ENCODE results near the gene RAB18.
"Not testable (repeated sequence)": the region's sequence is repeated elsewhere in the genome, so short reads cannot be mapped to it uniquely, and the experiment has no call there.

The RAB18 gene

DNA sequence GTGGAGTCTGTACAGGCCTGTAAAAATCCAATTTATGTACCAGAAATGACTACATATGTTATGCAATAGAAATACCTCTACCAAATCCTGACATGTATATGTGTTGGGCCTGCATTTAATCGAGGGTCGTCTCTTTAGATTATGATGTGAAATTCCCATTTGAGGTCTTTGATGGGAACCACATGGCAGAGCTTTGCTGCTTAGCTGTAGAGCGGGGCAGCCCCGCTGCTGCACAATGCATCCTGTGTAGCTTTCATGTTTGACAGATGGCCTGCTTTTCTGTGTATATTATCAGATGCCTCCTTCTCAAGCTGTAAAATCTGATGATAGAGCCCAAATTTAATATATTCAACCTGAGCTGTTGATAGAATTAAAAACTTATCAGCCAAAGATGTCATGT is 65.8 kb downstream of the RAB18 start:
- no peaks in the 10 kb centered on the region for H3K27me3 ChIP-seq (replicated peaks; ENCODE audit: control insufficient read depth, insufficient read depth, low read length, poor library complexity, severe bottlenecking)
- no peak overlapping the region for H3K27ac ChIP-seq (ENCODE audit: insufficient read depth, low read length, poor library complexity, severe bottlenecking)
- H3K4me1 ChIP-seq (ENCODE audit: control insufficient read depth, insufficient read depth, low read length, poor library complexity, severe bottlenecking) = no peaks in the 10 kb centered on the region
- DNase-seq = no peak
- H3K36me3 ChIP-seq (ENCODE audit: control insufficient read depth, insufficient read depth, low read length) = no peaks in the 10 kb centered on the region
- H3K9me3 ChIP-seq (ENCODE audit: control insufficient read depth, low read length) = no peaks in the 10 kb centered on the region
- H3K4me3 ChIP-seq (ENCODE audit: insufficient read depth, low read depth, low read length, poor library complexity, severe bottlenecking) = no peak overlapping the region

DNA sequence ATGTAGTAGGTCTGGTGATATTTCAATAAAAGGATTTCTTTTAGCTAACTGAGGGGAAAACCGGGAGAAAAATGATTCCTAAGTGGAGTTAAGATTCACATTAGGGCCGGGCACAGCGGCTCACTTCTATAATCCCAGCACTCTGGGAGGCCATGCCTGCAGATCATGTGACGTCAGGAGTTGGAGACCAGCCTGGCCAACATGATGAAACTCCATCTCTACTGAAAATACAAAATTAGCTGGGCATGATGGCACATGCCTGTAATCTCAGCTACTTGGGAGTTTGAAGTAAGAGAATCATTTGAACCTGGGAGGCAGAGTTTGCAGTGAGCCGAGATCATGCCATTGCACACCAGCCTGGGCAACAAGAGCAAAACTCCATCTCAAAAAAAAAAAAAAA is 72.9 kb downstream of the RAB18 start:
- not testable (repeated sequence) for H3K4me3 ChIP-seq (ENCODE audit: insufficient read depth, low read depth, low read length, poor library complexity, severe bottlenecking); H3K27me3 ChIP-seq (replicated peaks; ENCODE audit: control insufficient read depth, insufficient read depth, low read length, poor library complexity, severe bottlenecking); H3K9me3 ChIP-seq (ENCODE audit: control insufficient read depth, low read length); H3K27ac ChIP-seq (ENCODE audit: insufficient read depth, low read length, poor library complexity, severe bottlenecking); DNase-seq; H3K4me1 ChIP-seq (ENCODE audit: control insufficient read depth, insufficient read depth, low read length, poor library complexity, severe bottlenecking); H3K36me3 ChIP-seq (ENCODE audit: control insufficient read depth, insufficient read depth, low read length)

DNA sequence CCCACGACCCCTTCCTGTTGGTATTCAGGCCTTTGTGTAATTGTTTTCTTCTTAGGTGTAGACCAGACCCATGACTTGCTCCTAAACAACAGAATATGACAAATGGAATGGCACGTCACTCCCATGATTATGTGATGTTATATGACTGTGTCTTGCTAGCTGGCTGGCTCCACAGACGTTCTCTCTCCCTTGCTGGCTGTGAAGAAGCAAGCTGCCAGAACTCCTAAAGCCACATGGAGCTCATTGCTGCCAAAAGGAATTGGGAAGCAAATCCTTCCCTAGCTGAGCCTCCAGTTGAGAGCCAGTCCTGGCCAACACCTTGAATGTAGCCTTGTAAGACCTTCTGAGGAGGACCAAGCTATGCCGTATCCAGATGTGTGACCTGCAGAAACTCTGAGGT is 74.2 kb downstream of the RAB18 start:
- no peak for DNase-seq
- Histone ChIP-seq H3K4me1 (ENCODE audit: control insufficient read depth, insufficient read depth, low read length, poor library complexity, severe bottlenecking) (no peaks in the 10 kb centered on the region), H3K9me3 (ENCODE audit: control insufficient read depth, low read length) (no peaks in the 10 kb centered on the region), H3K4me3 (ENCODE audit: insufficient read depth, low read depth, low read length, poor library complexity, severe bottlenecking) (no peak overlapping the region), H3K27me3 (replicated peaks; ENCODE audit: control insufficient read depth, insufficient read depth, low read length, poor library complexity, severe bottlenecking) (no peaks in the 10 kb centered on the region), H3K36me3 (ENCODE audit: control insufficient read depth, insufficient read depth, low read length) (no peaks in the 10 kb centered on the region), H3K27ac (ENCODE audit: insufficient read depth, low read length, poor library complexity, severe bottlenecking) (no peak overlapping the region)

DNA sequence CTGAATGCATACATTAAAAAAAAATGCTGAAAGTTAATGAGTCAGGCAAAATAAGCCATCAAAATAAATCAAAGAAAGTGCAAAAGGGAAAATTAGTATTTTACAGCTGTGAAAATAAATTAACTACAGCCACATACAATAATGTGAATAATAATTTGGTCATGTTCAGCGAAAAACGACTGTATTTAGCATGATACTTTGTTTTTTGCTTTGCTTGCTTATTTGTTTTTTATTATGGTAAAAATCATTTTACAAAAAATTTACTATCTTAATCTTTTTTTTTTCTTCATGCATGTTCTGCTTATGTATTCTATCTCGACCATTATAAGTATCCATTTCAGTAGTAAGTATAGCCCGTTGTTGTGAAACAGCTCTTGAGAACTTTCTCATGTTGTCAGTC is 77.1 kb downstream of the RAB18 start:
- Histone ChIP-seq H3K36me3 (ENCODE audit: control insufficient read depth, insufficient read depth, low read length) (no peaks in the 10 kb centered on the region), H3K9me3 (ENCODE audit: control insufficient read depth, low read length) (no peaks in the 10 kb centered on the region), H3K27me3 (replicated peaks; ENCODE audit: control insufficient read depth, insufficient read depth, low read length, poor library complexity, severe bottlenecking) (no peaks in the 10 kb centered on the region), H3K4me3 (ENCODE audit: insufficient read depth, low read depth, low read length, poor library complexity, severe bottlenecking) (no peak overlapping the region), H3K27ac (ENCODE audit: insufficient read depth, low read length, poor library complexity, severe bottlenecking) (no peak overlapping the region), H3K4me1 (ENCODE audit: control insufficient read depth, insufficient read depth, low read length, poor library complexity, severe bottlenecking) (no peaks in the 10 kb centered on the region)
- DNase-seq = no peak

DNA sequence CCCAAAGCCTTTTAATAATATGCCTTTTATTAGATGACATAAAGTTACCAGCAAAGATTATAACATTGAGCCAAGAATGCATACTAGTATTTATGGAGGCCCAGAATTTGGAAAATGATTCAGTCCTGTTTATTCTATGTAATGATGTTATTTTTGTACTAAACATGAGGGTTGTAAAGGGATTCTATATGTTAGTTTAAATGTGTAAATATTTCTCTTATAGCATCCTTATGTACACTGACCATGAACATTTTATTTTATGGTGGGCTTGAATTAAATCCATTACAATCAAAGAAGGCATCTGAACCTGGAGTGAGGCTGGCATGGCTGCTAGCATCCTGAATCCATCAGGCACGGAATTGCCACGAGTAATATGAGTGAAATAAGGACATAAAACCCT is 80.2 kb downstream of the RAB18 start:
- Histone ChIP-seq H3K27ac (ENCODE audit: insufficient read depth, low read length, poor library complexity, severe bottlenecking) (no peak overlapping the region), H3K9me3 (ENCODE audit: control insufficient read depth, low read length) (no peaks in the 10 kb centered on the region), H3K27me3 (replicated peaks; ENCODE audit: control insufficient read depth, insufficient read depth, low read length, poor library complexity, severe bottlenecking) (no peaks in the 10 kb centered on the region), H3K36me3 (ENCODE audit: control insufficient read depth, insufficient read depth, low read length) (no peaks in the 10 kb centered on the region), H3K4me3 (ENCODE audit: insufficient read depth, low read depth, low read length, poor library complexity, severe bottlenecking) (no peak overlapping the region), H3K4me1 (ENCODE audit: control insufficient read depth, insufficient read depth, low read length, poor library complexity, severe bottlenecking) (no peaks in the 10 kb centered on the region)
- DNase-seq = no peak
